C4-2B (cell line): ENCODE results near the gene AIP.

ENCODE experiments used
- H3K27ac ChIP-seq: fragments of 450-650 bp; 2 replicates; pipeline ENCODE4 v1.5.1; 2017
- ZFX ChIP-seq: fragments of 450-650 bp; IDR thresholded peaks from 2 replicates; pipeline ENCODE4 v1.6.1; 2017
- TF ChIP-seq, protein P1 (sequence below): fragments of 450-650 bp; conservative IDR thresholded peaks from 2 replicates; pipeline ENCODE4 v1.5.1; 2017; ENCODE audit warnings: mild to moderate bottlenecking

Gene AIP

DNA sequence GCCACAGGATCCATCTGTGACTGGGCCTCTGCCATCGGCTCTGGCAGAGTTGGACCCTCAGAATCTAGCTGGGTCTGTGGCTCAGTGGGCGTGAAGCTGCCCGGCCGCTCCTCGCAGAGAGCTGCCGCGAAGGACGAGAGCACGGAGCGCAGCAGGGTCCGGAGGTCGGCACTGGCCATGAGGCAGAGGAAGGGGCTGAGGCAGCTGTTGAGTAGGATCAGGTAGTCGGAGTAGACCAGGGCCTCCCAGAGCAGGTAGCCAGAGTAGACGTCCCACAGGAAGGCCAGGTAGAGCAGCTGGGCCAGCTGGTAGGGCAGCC, 31.2 kb upstream of the AIP start:
- TF ChIP-seq, protein P1, sequence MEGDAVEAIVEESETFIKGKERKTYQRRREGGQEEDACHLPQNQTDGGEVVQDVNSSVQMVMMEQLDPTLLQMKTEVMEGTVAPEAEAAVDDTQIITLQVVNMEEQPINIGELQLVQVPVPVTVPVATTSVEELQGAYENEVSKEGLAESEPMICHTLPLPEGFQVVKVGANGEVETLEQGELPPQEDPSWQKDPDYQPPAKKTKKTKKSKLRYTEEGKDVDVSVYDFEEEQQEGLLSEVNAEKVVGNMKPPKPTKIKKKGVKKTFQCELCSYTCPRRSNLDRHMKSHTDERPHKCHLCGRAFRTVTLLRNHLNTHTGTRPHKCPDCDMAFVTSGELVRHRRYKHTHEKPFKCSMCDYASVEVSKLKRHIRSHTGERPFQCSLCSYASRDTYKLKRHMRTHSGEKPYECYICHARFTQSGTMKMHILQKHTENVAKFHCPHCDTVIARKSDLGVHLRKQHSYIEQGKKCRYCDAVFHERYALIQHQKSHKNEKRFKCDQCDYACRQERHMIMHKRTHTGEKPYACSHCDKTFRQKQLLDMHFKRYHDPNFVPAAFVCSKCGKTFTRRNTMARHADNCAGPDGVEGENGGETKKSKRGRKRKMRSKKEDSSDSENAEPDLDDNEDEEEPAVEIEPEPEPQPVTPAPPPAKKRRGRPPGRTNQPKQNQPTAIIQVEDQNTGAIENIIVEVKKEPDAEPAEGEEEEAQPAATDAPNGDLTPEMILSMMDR = no peak
- TF ChIP-seq ZFX = no peak
- H3K27ac ChIP-seq = peak overlapping the region; percentile 61

DNA sequence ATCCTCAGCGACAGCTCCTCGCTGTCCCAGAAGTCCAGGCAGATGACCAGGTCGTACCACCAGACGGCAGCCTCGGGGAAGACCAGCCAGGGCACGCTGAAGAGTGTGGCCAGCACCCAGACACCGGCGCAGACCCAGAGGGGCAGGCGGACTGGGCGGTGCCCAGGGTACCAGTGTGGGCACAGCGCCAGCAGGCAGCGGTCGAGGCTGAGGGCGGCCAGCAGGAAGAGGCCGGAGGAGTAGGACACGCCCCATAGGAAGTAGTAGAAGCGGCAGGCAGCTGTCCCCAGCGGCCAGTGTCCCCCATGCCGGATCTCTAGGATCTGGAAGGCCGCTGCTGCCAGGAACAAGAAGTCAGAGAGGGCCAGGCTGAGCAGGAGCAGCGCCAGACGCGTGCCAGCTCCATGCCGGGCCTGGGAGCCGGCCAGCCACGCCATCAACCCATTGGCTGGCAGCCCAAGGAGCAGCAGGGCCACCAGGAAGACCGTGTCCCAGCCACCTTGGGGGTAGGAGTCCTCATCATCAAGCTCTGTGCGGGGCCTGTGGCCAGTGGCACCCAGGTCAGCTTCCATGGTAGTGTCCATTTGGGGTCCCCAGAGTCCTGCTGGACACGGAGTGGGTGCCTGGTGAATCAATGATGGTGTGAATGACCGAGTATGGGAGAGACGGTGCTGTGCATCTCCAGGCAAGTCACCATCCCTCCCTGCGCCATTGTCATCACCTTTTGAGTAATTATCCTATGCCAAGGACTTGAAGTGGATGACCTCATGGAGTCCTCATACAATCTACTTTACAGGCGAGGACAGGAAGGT, 30.5 kb upstream of the AIP start, which contains the start of gene GPR152:
Gene GPR152, minus strand, starts transcription at position 589 of the 812 bp plus-strand sequence. Its CDS starts 5 bp downstream, at position 584.
- peak; percentile 18; the same call in 1 of the 2 replicates for TF ChIP-seq ZFX
- TF ChIP-seq, protein P1 = no peak
- peak within 1 kb of the TSS; percentile 61 for H3K27ac ChIP-seq

DNA sequence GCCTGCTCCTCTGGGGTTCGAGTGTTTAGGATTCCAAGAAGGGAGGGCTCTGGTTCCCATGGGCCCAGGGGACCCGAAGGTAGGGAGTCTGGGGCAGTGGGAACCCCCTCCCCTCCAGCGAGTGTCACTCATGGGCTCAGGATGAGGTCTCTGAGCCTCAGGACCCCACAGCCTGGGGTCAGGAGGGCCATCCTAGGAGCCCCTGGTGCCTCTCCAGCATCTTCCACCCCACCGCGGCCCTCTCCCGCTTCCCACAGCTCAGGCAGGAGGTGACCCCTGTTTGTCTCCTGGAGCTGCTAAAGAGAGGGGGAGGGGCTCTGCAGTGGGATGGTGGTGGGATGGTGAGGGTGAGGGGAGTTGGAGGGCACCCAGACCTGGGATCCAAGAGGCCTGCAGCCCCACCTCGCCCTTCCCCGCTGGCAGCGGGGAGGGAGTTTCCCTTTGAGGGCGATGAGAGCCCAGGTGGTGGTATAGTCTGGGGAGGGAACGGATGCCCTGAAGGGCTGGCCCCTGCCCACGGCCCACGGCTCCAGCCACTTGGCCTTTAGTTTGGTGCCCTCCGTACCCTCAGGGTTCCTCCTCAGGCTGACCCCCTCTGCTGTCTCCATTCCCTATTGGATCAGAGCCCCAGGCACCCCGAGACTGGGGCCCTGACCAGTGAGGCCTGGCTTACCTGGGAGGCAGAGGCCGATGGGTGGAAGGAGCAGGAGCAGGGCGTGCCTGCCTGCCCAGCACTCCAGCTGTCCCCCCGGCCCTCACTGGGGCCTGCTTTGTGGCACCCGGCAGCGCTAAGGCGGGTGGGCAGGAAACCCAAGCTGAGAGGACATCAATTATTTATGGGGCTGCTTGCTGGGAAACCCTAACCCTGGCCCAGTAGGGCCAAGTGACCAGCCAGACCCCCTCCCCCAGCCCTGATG, 28.8 kb upstream of the AIP start:
- no peak overlapping the region for H3K27ac ChIP-seq
- TF ChIP-seq, protein P1 = no peak
- no peak for TF ChIP-seq ZFX

DNA sequence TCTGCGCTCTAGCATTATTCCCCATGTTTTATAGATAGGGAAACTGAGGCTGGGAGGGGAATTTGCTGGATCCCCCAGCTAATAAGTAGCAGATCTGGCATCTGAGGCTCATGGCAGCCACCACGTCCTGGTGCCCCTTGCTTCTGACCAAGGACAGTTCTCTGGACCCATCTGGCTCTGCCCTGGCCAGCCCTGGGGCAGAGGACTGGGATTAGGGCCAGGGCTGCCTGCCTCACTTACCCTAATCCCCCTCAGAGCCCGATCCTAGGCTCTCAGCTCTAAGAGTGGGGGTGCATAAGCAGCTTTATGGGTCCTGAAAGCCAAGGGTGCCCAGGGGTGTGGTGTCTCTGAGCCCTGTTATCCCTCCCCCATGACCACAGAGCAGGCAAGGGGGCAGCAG, 27.8 kb upstream of the AIP start, which contains the start of gene CABP4:
Gene CABP4, plus strand, starts transcription at position 301 of the 400 bp plus-strand sequence. Its CDS starts 70 bp downstream, at position 371.
- TF ChIP-seq, protein P1 = no peak
- TF ChIP-seq ZFX = no peak
- no peak within 1 kb of the TSS for H3K27ac ChIP-seq

DNA sequence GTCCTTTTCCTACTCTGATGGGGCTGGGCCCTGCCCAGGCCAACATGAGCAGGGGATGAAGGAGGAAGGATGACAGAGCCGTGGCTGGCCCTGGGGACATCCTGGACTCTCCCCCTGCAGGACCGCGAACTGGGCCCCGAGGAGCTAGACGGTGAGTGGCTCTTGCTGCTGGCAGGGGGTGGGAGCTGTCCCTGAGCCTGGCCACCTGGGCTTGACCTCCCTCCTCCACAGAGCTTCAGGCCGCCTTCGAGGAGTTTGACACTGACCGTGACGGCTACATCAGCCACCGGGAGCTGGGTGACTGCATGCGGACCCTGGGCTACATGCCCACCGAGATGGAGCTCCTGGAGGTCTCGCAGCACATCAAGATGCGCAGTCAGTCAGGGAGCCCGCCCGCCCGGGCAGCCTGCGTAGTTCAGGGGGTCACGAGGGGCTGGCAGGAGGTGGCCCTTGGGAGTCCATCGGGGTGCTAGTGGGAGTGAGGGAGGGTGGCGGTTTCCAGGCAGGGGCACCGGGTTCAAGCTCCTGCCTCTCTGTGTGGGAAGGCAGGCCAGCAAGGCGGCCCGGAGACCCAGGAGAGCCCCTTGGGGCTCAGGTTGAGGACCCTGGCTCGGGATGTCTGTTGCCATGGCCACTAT, 26.6 kb upstream of the AIP start:
- no peak overlapping the region for H3K27ac ChIP-seq
- no peak for TF ChIP-seq ZFX
- TF ChIP-seq, protein P1 = no peak

DNA sequence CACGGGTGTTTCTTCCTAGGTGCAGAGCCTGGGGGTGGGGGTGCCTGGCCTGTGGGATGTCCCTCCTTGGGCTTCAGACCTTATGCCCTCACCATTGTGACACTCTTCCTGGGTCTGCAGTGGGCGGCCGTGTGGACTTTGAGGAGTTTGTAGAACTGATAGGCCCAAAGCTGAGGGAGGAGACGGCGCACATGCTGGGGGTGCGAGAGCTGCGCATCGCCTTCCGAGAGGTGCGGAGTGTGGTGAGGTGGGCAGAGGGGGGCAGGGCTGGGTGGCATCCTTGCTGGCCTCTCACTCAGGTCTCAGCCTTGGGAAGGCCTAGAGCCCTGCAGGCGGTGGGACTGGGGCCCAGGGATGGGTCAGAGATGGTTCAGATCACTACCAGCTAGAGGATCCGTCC, 25.4 kb upstream of the AIP start:
- no peak for TF ChIP-seq ZFX
- no peak overlapping the region for H3K27ac ChIP-seq

DNA sequence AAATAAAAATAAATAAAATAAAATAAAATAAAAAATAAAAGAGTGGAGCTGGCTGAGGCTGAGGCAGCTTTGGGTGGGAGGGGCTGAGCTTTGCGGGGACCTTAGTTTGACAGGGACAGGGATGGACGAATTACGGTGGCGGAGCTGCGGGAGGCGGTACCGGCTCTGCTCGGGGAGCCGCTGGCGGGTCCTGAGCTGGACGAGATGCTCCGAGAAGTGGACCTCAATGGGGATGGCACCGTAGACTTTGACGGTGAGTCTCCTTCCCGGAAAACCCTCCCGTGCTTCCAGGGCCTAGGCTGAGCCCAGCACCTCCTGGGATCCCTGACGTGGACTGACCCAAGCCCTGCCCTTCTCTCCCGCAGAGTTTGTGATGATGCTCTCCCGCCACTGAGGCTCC, 24.6 kb upstream of the AIP start:
- H3K27ac ChIP-seq = no peak overlapping the region
- TF ChIP-seq ZFX = no peak
- TF ChIP-seq, protein P1 = no peak
